IPS-18a (cell line): Measurements from ENCODE around the gene SLC25A28.

ENCODE experiments used
- H3K27ac ChIP-seq: one replicate; pipeline ENCODE4 v1.5.1; 2013; ENCODE audit warnings: low read length
- H3K27me3 ChIP-seq: one replicate; pipeline ENCODE4 v1.6.1; 2013; ENCODE audit warnings: mild to moderate bottlenecking, low read length; ENCODE audit not compliant: control insufficient read depth, insufficient read depth
- H3K36me3 ChIP-seq: one replicate; pipeline ENCODE4 v1.6.1; 2013; ENCODE audit warnings: low read depth, low read length; ENCODE audit not compliant: control insufficient read depth
- H3K4me1 ChIP-seq: one replicate; pipeline ENCODE4 v1.6.1; 2013; ENCODE audit warnings: low read depth, low read length; ENCODE audit not compliant: control insufficient read depth
- H3K4me3 ChIP-seq: one replicate; pipeline ENCODE4 v1.5.1; 2013; ENCODE audit warnings: low read length
- H3K9ac ChIP-seq: one replicate; pipeline ENCODE4 v1.6.1; 2013; ENCODE audit warnings: mild to moderate bottlenecking, low read length, moderate library complexity
- H3K9me3 ChIP-seq: one replicate; pipeline ENCODE4 v1.6.1; 2013; ENCODE audit warnings: low read depth, low read length; ENCODE audit not compliant: control insufficient read depth

Gene SLC25A28

GRCh38 chr10:99571816-99572215 is 48.4 kb downstream of the SLC25A28 start:
- Histone ChIP-seq H3K9me3 (no peaks in the 10 kb centered on the region), H3K36me3 (no peaks in the 10 kb centered on the region), H3K27me3 (no peaks in the 10 kb centered on the region), H3K27ac (no peak overlapping the region), H3K9ac (no peak overlapping the region), H3K4me3 (no peak overlapping the region), H3K4me1 (peaks cover 3% of the 10 kb centered on the region)

- H3K27me3 ChIP-seq, result no peaks in the 10 kb centered on the region
- H3K27ac ChIP-seq, result no peak overlapping the region
- H3K4me3 ChIP-seq, result no peak overlapping the region
- H3K9me3 ChIP-seq, result no peaks in the 10 kb centered on the region
- H3K36me3 ChIP-seq, result no peaks in the 10 kb centered on the region
- peaks cover 3% of the 10 kb centered on the region for H3K4me1 ChIP-seq
- H3K9ac ChIP-seq, result no peak overlapping the region
These were observed 50.3 kb downstream of the SLC25A28 start for GRCh38 chr10:99569961-99570360.

- H3K9me3 ChIP-seq, result no peaks in the 10 kb centered on the region
- no peaks in the 10 kb centered on the region for H3K36me3 ChIP-seq
- peaks cover 3% of the 10 kb centered on the region for H3K4me1 ChIP-seq
- H3K27me3 ChIP-seq, result no peaks in the 10 kb centered on the region
- H3K27ac ChIP-seq, result no peak overlapping the region
- H3K4me3 ChIP-seq, result no peak overlapping the region
- H3K9ac ChIP-seq, result no peak overlapping the region
These were observed 50.8 kb downstream of the SLC25A28 start for GRCh38 chr10:99569253-99569939.

GRCh38 chr10:99565166-99565565 is 55.1 kb downstream of the SLC25A28 start:
- Histone ChIP-seq H3K27ac (no peak overlapping the region), H3K9me3 (no peaks in the 10 kb centered on the region), H3K36me3 (no peaks in the 10 kb centered on the region), H3K9ac (no peak overlapping the region), H3K4me3 (no peak overlapping the region), H3K4me1 (peaks cover 3% of the 10 kb centered on the region), H3K27me3 (no peaks in the 10 kb centered on the region)

GRCh38 chr10:99564361-99564760 is 55.9 kb downstream of the SLC25A28 start:
- H3K9me3 ChIP-seq, result no peaks in the 10 kb centered on the region
- H3K4me1 ChIP-seq, result peaks cover 2% of the 10 kb centered on the region
- H3K4me3 ChIP-seq, result no peak overlapping the region
- H3K36me3 ChIP-seq, result no peaks in the 10 kb centered on the region
- H3K9ac ChIP-seq, result no peak overlapping the region
- no peak overlapping the region for H3K27ac ChIP-seq
- H3K27me3 ChIP-seq, result no peaks in the 10 kb centered on the region

- Histone ChIP-seq H3K27ac (no peak overlapping the region), H3K9ac (no peak overlapping the region), H3K4me1 (no peaks in the 10 kb centered on the region), H3K27me3 (no peaks in the 10 kb centered on the region), H3K4me3 (no peak overlapping the region), H3K36me3 (no peaks in the 10 kb centered on the region), H3K9me3 (no peaks in the 10 kb centered on the region)
These were observed 57.6 kb downstream of the SLC25A28 start for GRCh38 chr10:99562631-99563030.
